ENCODE measurements around the gene ZNF319. TPM values are rescaled to one million over a fixed set of nuclear protein-coding genes. Genes with fewer than 3 reads are reported as not detected.

Gene ZNF319
- total RNA-seq, 1 donor from 2014 or later = 11.5 TPM

GRCh38 chr16:58019866-58020538 is 19.5 kb upstream of the ZNF319 start:
- H3K36me3 ChIP-seq (ENCODE audit: insufficient read depth, low read length) = no peaks in the 10 kb centered on the region
- no peak for FAIRE-seq

GRCh38 chr16:58018803-58019202 is 18.3 kb upstream of the ZNF319 start:
- Histone ChIP-seq H3K4me2 (ENCODE audit: low read length) (no peak overlapping the region), H3K79me2 (ENCODE audit: insufficient read depth, low read length) (no peaks in the 10 kb centered on the region), H3K4me1 (ENCODE audit: insufficient read depth, low read length) (peaks cover 15% of the 10 kb centered on the region), H3K9me3 (ENCODE audit: insufficient read depth, low read depth, low read length) (no peaks in the 10 kb centered on the region), H3K4me3 (ENCODE audit: insufficient read depth, low read depth, low read length) (no peak overlapping the region), H4K20me1 (ENCODE audit: insufficient read depth, low read length) (peaks cover 38% of the 10 kb centered on the region), H3K27me3 (ENCODE audit: insufficient read depth, low read length) (peaks cover under 1% of the 10 kb centered on the region), H3K36me3 (ENCODE audit: insufficient read depth, low read length) (no peaks in the 10 kb centered on the region), H2AFZ (ENCODE audit: low read depth, low read length) (no peak overlapping the region), H3K9ac (ENCODE audit: low read length) (no peak overlapping the region), H3K27ac (ENCODE audit: low read depth, low read length) (no peak overlapping the region)
- H3K4me3 Mint-ChIP-seq (ENCODE audit: unreplicated experiment) = no peak overlapping the region
- H3K27me3 Mint-ChIP-seq (ENCODE audit: low read depth, unreplicated experiment) = no peaks in the 10 kb centered on the region
- no peaks in the 10 kb centered on the region for H3K9me3 Mint-ChIP-seq (ENCODE audit: unreplicated experiment)
- DNase-seq (ENCODE audit: low read depth) = no peak
- peaks cover 10% of the 10 kb centered on the region for H3K4me1 Mint-ChIP-seq (ENCODE audit: low read depth, unreplicated experiment)
- FAIRE-seq = no peak
- no peak overlapping the region for H3K27ac Mint-ChIP-seq (ENCODE audit: unreplicated experiment)
- H3K36me3 Mint-ChIP-seq (ENCODE audit: low read depth, unreplicated experiment) = no peaks in the 10 kb centered on the region
- no peak for TF ChIP-seq CTCF (IDR thresholded peaks at IDR 0.05; ENCODE audit: insufficient read depth, low read depth, low read length)
- no peak for TF ChIP-seq EZH2 (IDR thresholded peaks at IDR 0.05; ENCODE audit: insufficient read depth, low read length)

More at GRCh38 chr16:58019866-58020538, 19.5 kb upstream of the ZNF319 start:
- no peaks in the 10 kb centered on the region for H3K9me3 ChIP-seq (ENCODE audit: insufficient read depth, low read depth, low read length)
- Mint-ChIP-seq H3K4me1 (ENCODE audit: low read depth, unreplicated experiment) (peaks cover 12% of the 10 kb centered on the region), H3K4me3 (ENCODE audit: unreplicated experiment) (no peak overlapping the region), H3K27me3 (ENCODE audit: low read depth, unreplicated experiment) (peaks cover 5% of the 10 kb centered on the region), H3K36me3 (ENCODE audit: low read depth, unreplicated experiment) (no peaks in the 10 kb centered on the region), H3K9me3 (ENCODE audit: unreplicated experiment) (no peaks in the 10 kb centered on the region), H3K27ac (ENCODE audit: unreplicated experiment) (no peak overlapping the region)
- H2AFZ ChIP-seq (ENCODE audit: low read depth, low read length) = no peak overlapping the region
- no peaks in the 10 kb centered on the region for H3K79me2 ChIP-seq (ENCODE audit: insufficient read depth, low read length)
- peaks cover 12% of the 10 kb centered on the region for H3K27me3 ChIP-seq (ENCODE audit: insufficient read depth, low read length)
- peaks cover 34% of the 10 kb centered on the region for H4K20me1 ChIP-seq (ENCODE audit: insufficient read depth, low read length)
- DNase-seq (ENCODE audit: low read depth) = no peak
- H3K27ac ChIP-seq (ENCODE audit: low read depth, low read length) = no peak overlapping the region
- no peak overlapping the region for H3K4me2 ChIP-seq (ENCODE audit: low read length)
- no peak for TF ChIP-seq CTCF (IDR thresholded peaks at IDR 0.05; ENCODE audit: insufficient read depth, low read depth, low read length)
- no peak for TF ChIP-seq EZH2 (IDR thresholded peaks at IDR 0.05; ENCODE audit: insufficient read depth, low read length)
- no peak overlapping the region for H3K4me3 ChIP-seq (ENCODE audit: insufficient read depth, low read depth, low read length)
- H3K4me1 ChIP-seq (ENCODE audit: insufficient read depth, low read length) = peaks cover 20% of the 10 kb centered on the region
- no peak overlapping the region for H3K9ac ChIP-seq (ENCODE audit: low read length)

GRCh38 chr16:58016840-58017446 is 16.5 kb upstream of the ZNF319 start:
- no peak for DNase-seq (ENCODE audit: low read depth)
- no peak overlapping the region for H3K4me2 ChIP-seq (ENCODE audit: low read length)
- no peak overlapping the region for H3K4me3 ChIP-seq (ENCODE audit: insufficient read depth, low read depth, low read length)
- H3K36me3 ChIP-seq (ENCODE audit: insufficient read depth, low read length) = peaks cover 4% of the 10 kb centered on the region
- no peaks in the 10 kb centered on the region for H3K79me2 ChIP-seq (ENCODE audit: insufficient read depth, low read length)
- no peak for FAIRE-seq
- H3K27ac ChIP-seq (ENCODE audit: low read depth, low read length) = no peak overlapping the region
- H3K27me3 Mint-ChIP-seq (ENCODE audit: low read depth, unreplicated experiment) = no peaks in the 10 kb centered on the region
- H3K9me3 ChIP-seq (ENCODE audit: insufficient read depth, low read depth, low read length) = no peaks in the 10 kb centered on the region
- H3K27me3 ChIP-seq (ENCODE audit: insufficient read depth, low read length) = no peaks in the 10 kb centered on the region
- H3K9ac ChIP-seq (ENCODE audit: low read length) = no peak overlapping the region
- H4K20me1 ChIP-seq (ENCODE audit: insufficient read depth, low read length) = peaks cover 30% of the 10 kb centered on the region
- no peaks in the 10 kb centered on the region for H3K36me3 Mint-ChIP-seq (ENCODE audit: low read depth, unreplicated experiment)
- no peak overlapping the region for H3K27ac Mint-ChIP-seq (ENCODE audit: unreplicated experiment)
- no peaks in the 10 kb centered on the region for H3K9me3 Mint-ChIP-seq (ENCODE audit: unreplicated experiment)
- no peak overlapping the region for H2AFZ ChIP-seq (ENCODE audit: low read depth, low read length)
- no peak overlapping the region for H3K4me3 Mint-ChIP-seq (ENCODE audit: unreplicated experiment)
- peaks cover 6% of the 10 kb centered on the region for H3K4me1 ChIP-seq (ENCODE audit: insufficient read depth, low read length)
- peaks cover 17% of the 10 kb centered on the region for H3K4me1 Mint-ChIP-seq (ENCODE audit: low read depth, unreplicated experiment)
- no peak for TF ChIP-seq EZH2 (IDR thresholded peaks at IDR 0.05; ENCODE audit: insufficient read depth, low read length)
- no peak for TF ChIP-seq CTCF (IDR thresholded peaks at IDR 0.05; ENCODE audit: insufficient read depth, low read depth, low read length)

Measured in astrocyte (in vitro differentiated cells and primary cell).